ENCODE data around the gene MAPK8.

MAPK8 gene

GRCh38 chr10:48480397-48481374 lies 174.2 kb downstream of the MAPK8 start:
- no peak for DNase-seq

- DNase-seq, result no peak
Observed at GRCh38 chr10:48481385-48481784, 174.9 kb downstream of the MAPK8 start.

GRCh38 chr10:48482207-48482606 lies 175.7 kb downstream of the MAPK8 start:
- no peak for DNase-seq

GRCh38 chr10:48484911-48485310 lies 178.4 kb downstream of the MAPK8 start:
- no peak for DNase-seq

- no peak for DNase-seq
Observed at GRCh38 chr10:48485711-48486110, 179.2 kb downstream of the MAPK8 start.

DNA sequence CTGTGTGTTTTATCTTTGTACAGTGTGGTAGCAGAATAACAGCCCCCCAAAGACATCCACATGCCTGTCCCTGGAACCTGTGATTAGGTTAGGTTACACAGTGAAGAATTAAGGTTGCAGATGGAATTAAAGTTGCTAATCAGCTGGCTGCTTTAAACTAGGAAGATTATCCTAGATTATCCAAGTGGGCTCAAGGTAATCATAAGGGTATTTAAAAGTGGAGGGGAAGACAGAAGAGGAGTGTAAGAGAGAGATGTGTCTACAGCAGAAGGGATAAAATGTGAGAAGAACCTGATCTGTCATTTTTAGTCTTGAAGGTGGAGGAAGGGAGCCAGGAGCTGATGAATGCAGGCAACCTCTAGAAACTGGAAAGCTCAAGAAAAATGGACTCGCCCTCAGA lies 180.8 kb downstream of the MAPK8 start:
- DNase-seq, result no peak

Measured in NCI-H187 (cell line).